Astrocyte of the cerebellum (primary cell): ENCODE measurements around the gene NKX2-3.

Experiments
- DNase-seq: peaks from one replicate; pipeline ENCODE4 v3.0.0-alpha.2; 2011; ENCODE audit warnings: low read depth
- H3K4me3 ChIP-seq: 2 replicates; pipeline ENCODE4 v1.5.1; 2011; ENCODE audit warnings: mild to moderate bottlenecking, low read depth, low read length, moderate library complexity
- CTCF ChIP-seq: IDR thresholded peaks from 2 replicates; pipeline ENCODE4 v1.5.1; 2012; ENCODE audit warnings: low read length, low read depth, moderate library complexity, mild to moderate bottlenecking; ENCODE audit errors: missing control alignments
- in situ Hi-C: cut with HindIII; loops from 2 replicates; pipeline ENCODE4 v1.10.0; 2017; ENCODE audit warnings: low sequenced_read_pairs

NKX2-3 gene

GRCh38 chr10:99562631-99563030, 29.9 kb downstream of the NKX2-3 start:
- in situ Hi-C loops, result no loop called here
- H3K4me3 ChIP-seq, result no peak overlapping the region
- DNase-seq, result no peak
- no peak for TF ChIP-seq CTCF

- in situ Hi-C loops, result no loop called here
- H3K4me3 ChIP-seq, result no peak overlapping the region
- DNase-seq, result no peak
- no peak for TF ChIP-seq CTCF
These were observed 31.6 kb downstream of the NKX2-3 start for GRCh38 chr10:99564361-99564760.

GRCh38 chr10:99565166-99565565, 32.4 kb downstream of the NKX2-3 start:
- no peak overlapping the region for H3K4me3 ChIP-seq
- no peak for DNase-seq
- in situ Hi-C loops, result no loop called here
- no peak for TF ChIP-seq CTCF

GRCh38 chr10:99569253-99569939, 36.7 kb downstream of the NKX2-3 start:
- DNase-seq, result no peak
- no peak for TF ChIP-seq CTCF
- in situ Hi-C loops, result no loop called here
- H3K4me3 ChIP-seq, result no peak overlapping the region

GRCh38 chr10:99569961-99570360, 37.2 kb downstream of the NKX2-3 start:
- in situ Hi-C loops, result no loop called here
- DNase-seq, result no peak

GRCh38 chr10:99571816-99572215, 39.1 kb downstream of the NKX2-3 start:
- no peak for DNase-seq
- no peak for TF ChIP-seq CTCF
- in situ Hi-C loops, result no loop called here
- H3K4me3 ChIP-seq, result no peak overlapping the region

More at GRCh38 chr10:99569961-99570360, 37.2 kb downstream of the NKX2-3 start:
- H3K4me3 ChIP-seq, result no peak overlapping the region
- no peak for TF ChIP-seq CTCF
